GM12892 (cell line): ENCODE data around the gene SFT2D3.

ENCODE experiments used
- POLR2A ChIP-seq: IDR thresholded peaks from 2 replicates; pipeline ENCODE4 v1.6.1; 2011; ENCODE audit warnings: low read depth, low read length, control low read depth
- TAF1 ChIP-seq: IDR thresholded peaks from 2 replicates; pipeline ENCODE4 v1.6.1; 2011; ENCODE audit warnings: low read depth, mild to moderate bottlenecking, control low read depth, low read length, borderline replicate concordance

- TF ChIP-seq POLR2A (no peak), TAF1 (no peak)
Measured at GRCh38 chr2:127753374-127753773, 52.1 kb downstream of the SFT2D3 start.
